GM19438 (cell line): ENCODE results near the gene TMPRSS9.

Source experiments
- ATAC-seq: cut with Tn5 transposase; IDR thresholded peaks from one replicate; pipeline ENCODE4 v1.9.1; 2021; ENCODE audit warnings: low read depth; ENCODE audit not compliant: unreplicated experiment

The TMPRSS9 gene

GRCh38 chr19:2358548-2359173 is 1.4 kb upstream of the TMPRSS9 start:
- ATAC-seq = no peak

- no peak for ATAC-seq
Measured at GRCh38 chr19:2360833-2361232, 768 bp downstream of the TMPRSS9 start.

DNA sequence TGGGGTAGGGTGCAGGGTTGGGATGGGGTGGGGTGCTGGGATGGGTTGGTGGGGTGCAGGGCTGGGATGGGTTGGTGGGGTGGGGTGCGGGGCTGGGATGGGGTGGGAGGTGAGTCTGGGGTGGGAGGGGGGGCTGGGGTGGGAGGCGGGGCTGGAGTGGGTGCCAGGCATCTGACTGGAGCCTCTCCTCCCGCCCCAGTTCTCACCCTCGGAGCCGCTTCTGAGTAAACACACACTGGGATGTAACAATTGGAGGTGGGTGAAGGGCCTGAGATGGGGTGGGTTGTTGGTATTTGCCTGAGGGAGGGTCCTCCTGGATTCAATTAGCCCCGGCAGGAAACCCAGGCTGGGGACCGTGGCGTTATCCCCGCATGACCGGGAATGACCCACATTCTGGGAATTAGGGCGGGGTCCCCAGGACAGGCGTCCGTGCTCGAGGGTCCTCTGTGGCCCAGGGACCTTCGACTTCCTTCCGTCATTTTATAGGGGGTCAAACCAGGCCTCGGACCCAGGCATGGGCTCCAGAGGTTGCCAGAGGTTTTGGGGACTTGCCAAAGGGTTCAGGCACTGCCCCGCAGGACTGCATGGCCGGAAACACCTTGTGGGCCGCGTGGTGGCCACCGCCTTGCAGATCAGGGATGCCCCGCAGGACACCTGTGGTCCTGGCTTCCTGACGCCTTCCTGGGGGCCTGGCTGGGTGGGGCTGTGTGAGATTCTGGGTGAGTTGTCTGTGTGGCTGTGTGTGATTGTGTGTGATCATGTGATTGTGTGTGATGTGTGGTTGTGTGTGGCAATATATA is 1.4 kb downstream of the TMPRSS9 start:
- ATAC-seq = no peak

DNA sequence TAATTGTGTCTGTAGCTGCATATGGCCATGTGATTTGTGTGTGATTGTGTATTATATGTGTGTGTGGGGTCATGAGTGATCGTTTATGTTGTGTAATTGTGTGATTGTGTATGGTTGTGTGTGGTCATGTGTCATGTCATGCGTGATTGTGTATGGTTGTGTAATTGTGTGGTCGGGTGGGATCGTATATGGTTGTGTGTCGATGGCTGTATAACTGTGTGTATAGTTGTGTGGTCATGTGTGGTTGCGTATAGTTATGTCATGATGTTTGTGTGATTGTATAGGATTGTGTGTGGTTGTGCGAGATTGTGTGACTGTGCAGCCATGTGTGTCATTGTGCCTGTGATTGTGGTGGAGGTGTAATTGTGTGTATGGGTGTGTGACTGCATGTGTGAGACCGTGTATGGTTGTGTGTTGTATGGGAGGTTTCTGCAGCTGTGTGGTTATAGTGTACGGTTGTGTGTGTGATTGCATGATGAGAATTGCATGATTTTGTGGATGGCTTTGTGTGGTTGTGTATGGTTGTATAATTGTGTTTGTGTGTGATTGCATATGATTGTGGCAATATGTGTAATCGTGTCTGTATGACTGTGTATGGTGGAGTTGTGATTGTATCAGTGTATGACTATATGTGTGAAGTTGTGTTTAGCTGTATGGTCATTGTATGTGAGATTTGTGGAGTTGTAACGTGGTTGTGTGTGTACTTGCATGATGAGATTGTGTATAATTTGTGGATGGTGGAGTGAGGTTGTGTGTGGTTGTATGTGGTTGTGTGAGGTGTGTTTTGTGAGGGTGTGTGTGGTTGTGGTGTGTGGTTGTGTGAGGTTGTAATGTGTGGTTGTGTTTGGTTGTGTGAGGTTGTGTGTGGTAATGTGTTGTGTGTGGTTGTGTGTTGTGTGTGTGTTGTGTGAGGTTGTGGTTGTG is 2.2 kb downstream of the TMPRSS9 start:
- ATAC-seq = no peak

DNA sequence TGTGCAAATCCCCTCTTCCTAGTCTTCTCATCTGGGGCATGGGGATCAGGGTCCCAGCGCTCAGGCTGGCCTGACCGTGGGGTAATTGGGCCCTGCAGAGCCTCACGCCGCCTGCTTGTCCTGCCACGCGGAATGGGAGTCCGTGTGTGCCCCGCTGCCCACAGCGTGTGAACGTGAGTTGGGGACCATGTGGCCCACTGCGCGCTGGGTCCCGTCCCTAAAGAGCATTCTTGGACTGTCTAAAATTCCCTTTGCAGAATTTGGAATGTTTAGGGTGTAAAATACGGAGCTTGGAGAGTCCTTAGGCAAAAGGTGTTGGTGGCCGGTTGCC is 2.9 kb downstream of the TMPRSS9 start:
- ATAC-seq = no peak

DNA sequence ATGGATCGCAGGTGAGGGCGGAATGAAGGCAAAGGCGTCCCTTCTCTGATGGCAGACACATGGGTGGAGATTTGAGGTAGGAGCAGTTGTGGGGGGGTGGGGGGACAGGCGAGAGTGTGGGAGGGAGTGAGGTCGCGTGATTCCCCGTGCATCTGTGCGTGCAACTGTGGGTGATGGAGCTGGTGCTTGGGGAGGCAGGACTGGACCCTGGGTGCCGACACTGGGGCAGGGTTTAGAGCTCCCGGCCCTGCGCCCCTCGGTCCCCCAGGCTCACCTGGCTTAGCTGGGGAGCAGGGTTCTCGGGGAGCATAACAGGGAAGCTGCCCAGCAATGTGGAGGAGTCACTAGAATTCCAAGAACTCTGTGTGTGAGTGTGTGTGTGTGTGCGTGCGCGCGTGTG is 3.4 kb downstream of the TMPRSS9 start:
- ATAC-seq = no peak

DNA sequence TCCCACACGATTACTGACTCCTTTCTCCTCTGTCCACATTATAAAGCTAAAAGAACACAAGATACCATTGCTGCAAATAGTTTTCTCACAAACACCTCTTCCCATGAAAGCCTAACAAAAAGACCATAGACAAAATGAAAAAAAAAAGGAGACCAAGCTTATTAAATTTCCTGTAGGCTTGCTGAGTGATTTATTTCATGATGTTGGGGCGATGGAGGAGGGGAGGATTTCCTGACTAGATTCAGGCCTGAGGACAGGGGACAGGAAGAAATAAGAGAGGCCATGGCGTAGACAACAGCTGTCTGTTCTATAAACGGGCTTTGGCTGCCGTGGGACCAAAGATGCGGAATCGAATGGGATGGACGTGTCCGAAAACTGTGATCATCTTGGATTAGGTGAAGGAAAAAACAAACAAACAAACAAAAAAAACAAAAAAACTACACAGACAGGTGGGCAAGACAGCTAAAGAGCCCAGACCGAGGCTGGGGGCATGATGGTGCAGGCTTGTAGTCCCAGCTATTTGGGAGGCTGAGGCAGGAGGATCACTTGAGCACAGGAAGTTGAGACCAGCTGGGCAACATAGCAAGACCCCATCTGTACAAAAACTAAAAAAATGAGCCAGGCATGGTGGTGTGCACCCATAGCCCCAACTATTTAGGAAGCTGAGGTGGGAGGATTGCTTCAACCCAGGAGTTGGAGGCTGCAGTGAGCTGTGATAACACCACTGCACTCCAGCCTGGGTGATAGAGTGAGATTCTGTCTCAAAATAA is 5.3 kb downstream of the TMPRSS9 start:
- no peak for ATAC-seq

DNA sequence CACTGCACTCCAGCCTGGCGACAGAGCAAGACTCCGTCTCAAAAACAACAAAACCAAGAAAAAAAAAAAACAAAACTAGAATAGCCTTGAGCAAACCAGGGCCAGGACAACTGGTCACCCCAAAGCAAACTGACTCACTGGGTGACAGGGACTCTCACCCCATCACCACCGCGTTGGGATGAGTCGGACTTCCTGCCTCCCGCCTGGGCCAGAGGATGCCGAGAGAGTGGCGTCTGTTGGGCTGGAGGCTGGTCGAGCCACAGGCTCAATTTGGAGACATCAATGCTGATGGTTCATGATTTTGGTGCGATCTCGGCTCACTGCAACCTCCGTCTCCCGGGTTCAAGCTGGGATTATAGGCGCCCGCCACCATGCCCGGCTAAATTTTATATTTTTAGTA is 11.6 kb downstream of the TMPRSS9 start:
- no peak for ATAC-seq

GRCh38 chr19:2372076-2372612 is 12.1 kb downstream of the TMPRSS9 start:
- ATAC-seq = no peak

DNA sequence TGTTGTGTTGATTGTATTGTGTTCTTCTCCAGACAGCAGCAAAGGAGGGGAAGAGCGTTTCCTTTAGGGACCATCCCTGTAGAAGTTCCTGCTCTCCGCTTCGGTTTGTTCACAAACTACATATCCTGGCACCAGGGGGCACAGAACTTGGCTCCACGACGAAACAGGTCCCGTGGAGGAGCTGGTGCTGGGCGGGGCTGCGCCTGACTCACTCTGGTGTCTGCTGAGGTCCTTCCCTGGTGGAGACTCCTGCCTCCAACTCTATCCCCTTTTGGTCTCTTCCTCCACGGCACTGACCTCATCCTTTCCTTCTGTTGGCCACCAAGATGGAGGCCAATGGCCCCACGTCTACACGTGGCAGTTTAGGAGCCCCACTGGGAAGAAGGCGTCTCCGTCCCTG is 14.7 kb downstream of the TMPRSS9 start:
- no peak for ATAC-seq

- no peak for ATAC-seq
Measured at GRCh38 chr19:2375353-2376121, 15.5 kb downstream of the TMPRSS9 start.

- no peak for ATAC-seq
Measured at GRCh38 chr19:2376784-2377519, 16.9 kb downstream of the TMPRSS9 start.

- ATAC-seq = no peak
Measured at GRCh38 chr19:2380567-2380966, 20.5 kb downstream of the TMPRSS9 start.

GRCh38 chr19:2381148-2381820 is 21.2 kb downstream of the TMPRSS9 start:
- ATAC-seq = no peak

DNA sequence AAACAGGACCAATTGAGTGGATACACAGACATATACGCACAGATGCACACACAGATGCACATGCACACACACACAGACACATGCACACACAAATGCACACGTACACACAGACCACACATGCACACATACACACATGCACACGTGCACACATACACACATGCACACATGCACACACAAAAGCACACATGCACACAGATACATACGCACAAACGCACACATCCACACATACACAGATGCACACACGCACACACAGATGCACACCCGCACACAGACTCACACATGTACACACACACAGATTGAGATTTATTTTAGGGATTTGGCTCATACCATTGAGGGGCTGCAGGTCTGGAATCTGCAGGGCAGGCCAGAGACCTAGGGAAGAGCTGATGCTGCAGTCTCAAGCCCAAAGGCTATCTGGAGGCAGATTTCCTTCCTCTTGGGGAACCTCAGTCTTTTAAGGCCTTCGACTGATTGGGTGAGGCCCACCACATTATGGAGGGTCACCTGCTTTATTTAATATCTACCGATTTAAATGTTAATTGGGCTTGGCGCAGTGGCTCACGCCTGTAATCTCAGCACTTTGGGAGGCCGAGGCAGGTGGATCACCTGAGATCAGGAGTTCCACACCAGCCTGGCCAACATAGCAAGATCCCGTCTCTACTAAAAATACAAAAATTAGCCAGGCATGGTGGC is 22.6 kb downstream of the TMPRSS9 start:
- no peak for ATAC-seq

DNA sequence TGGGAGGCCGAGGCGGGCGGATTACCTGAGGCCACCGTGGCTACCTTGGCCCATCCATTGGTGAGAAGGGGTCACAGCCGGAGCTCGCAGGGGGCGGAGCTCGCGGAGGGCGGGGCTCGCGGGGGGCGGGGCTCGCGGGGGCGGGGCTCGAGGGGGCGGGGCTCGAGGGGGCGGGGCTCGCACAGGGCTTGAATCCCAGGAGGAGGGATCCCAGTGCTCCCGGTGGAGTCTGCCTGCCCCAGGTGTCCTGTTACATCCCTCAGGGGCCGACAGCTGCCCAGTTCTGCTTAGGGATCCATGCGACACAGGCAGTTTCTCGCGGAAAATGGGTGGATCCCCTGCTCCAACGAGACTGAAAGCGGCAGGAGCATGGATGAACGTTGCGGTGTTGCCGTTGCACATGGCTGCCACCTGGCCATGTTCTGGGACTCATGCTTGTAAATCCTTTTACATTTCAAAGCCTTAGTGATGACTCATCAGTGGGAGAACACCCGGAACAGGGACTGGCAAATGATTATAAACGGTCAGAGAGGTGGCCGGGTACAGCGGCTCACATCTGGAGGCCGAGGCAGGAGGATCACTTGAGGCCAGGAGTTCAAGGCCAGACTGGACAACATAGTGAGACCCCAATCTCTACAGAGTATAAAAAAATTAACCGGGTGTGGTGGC is 25.1 kb downstream of the TMPRSS9 start:
- ATAC-seq = no peak
